ENCODE data around the gene SYMPK. TPM values are rescaled to one million over a fixed set of nuclear protein-coding genes. Genes with fewer than 3 reads are reported as not detected.
A peak's percentile ranks its signal among the peaks of the same experiment; 100 is the strongest.

SYMPK gene
- total RNA-seq, 1 experiment from 2014 or later, result 70.7 TPM

DNA sequence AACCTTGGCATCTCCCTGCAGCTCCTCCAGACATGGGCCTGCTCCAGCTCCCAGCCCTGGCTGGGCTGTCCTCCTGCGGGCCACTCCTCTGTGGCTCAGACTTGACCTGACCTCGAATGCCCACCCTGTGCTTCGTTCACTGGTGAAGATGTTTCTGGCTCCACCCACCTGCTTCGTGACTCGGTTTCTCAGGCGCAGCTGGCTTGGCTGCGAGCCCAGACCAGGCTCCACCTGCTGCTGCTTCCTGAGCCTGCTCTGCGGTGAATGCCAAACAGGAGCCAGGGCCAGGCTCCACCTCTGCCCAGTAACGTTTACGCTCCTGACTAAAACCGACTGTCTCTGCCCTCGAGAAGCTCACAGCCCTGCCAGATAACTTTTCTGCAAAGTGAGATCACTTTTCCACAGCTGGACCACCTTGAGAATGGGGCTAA, 38.9 kb downstream of the SYMPK start:
- H3K36me3 ChIP-seq, result peaks cover 63% of the 10 kb centered on the region
- no peak for DNase-seq

GRCh38 chr19:45823182-45823581, 39.8 kb downstream of the SYMPK start:
- peaks cover 59% of the 10 kb centered on the region for H3K36me3 ChIP-seq
- H3K4me3 ChIP-seq, result no peak overlapping the region
- no peak for DNase-seq
- H3K27me3 ChIP-seq, result no peaks in the 10 kb centered on the region
- H3K9me3 ChIP-seq, result no peaks in the 10 kb centered on the region

More for the DNA sequence above, 38.9 kb downstream of the SYMPK start:
- Histone ChIP-seq H3K4me3 (no peak overlapping the region), H3K9me3 (no peaks in the 10 kb centered on the region), H3K27me3 (no peaks in the 10 kb centered on the region)

DNA sequence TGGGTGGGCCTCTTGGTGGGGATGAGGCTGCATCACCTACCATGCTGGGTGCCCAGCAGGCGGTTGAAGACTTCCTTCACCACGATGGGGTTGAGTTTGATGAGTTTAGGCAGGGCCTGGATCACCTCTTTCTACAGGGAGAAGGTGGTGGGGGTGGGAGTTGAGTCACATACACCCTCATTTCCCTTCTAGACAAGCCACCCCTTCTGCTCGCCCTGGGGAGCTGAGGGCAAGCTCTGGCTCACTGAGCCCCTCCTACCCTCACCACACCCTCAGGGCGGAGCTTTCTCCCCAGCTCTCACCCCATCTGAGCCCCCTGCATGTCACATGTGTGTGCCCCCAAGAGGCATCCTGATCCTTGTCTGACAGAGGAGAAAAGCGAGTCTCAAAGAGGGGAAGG, 40.2 kb downstream of the SYMPK start:
- no peak for DNase-seq
- peaks cover 56% of the 10 kb centered on the region for H3K36me3 ChIP-seq
- no peaks in the 10 kb centered on the region for H3K9me3 ChIP-seq
- no peaks in the 10 kb centered on the region for H3K27me3 ChIP-seq
- H3K4me3 ChIP-seq, result no peak overlapping the region

- H3K27me3 ChIP-seq, result no peaks in the 10 kb centered on the region
- H3K36me3 ChIP-seq, result peaks cover 53% of the 10 kb centered on the region
- DNase-seq, result no peak
- H3K9me3 ChIP-seq, result no peaks in the 10 kb centered on the region
- H3K4me3 ChIP-seq, result no peak overlapping the region
Observed at GRCh38 chr19:45821570-45821969, 41.4 kb downstream of the SYMPK start.

DNA sequence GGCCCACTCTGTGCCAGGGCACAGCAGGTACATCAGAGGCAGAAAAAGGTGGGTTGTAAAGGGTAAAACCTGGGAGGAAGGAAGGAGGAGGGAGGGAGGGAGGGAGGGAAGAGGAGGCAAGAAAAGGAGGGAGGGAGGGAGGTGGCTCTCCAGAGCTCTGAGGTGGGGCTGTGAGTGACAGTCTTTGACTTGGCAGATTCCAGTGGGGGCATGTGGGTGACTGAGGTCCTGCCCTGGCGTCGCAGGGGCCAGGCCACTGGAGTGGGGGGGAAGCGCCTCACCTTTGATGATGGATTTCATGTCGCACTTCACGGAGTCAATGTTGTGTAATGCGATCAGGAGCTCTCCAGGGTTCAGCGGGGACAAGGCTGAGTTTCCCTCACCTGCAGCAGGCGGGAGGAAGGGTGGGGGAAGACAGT, 41.8 kb downstream of the SYMPK start:
- no peak for DNase-seq
- peaks cover 53% of the 10 kb centered on the region for H3K36me3 ChIP-seq
- H3K27me3 ChIP-seq, result no peaks in the 10 kb centered on the region
- no peak overlapping the region for H3K4me3 ChIP-seq
- no peaks in the 10 kb centered on the region for H3K9me3 ChIP-seq

DNA sequence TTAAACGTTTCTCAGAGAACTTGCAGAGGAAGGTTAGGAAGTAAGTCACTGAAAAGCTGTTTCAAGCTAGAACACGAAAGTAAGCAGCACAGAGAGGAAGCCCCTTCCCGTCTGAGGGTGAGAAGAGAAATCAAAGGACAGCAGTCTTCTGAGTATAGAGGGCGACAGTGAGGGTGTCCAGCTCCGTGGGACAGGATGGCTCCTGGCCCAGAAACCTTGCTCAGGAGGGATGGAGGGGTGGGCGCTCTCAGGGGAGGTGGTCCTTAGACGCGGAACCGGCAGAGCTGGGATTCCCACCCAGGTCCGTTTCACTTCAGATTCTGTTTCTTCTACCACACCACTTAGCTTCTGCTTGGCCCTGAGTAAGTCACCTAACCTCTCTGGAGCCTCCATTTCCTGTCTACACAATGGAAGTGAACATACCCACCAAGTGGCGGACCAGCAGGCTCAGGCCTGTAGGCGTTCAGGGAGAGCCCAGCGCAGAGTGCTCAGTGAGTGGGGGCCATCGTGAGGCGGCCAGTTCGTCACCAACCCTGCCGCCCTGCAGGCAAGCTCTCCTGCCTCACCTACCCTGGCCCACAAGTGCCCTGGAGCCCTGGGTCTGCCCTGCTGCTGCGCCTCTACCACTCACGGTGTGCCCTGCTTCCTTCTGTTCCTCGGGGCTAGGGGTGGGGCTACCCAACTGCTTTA, 42.4 kb downstream of the SYMPK start:
- Histone ChIP-seq H3K27me3 (no peaks in the 10 kb centered on the region), H3K36me3 (peaks cover 51% of the 10 kb centered on the region), H3K4me3 (no peak overlapping the region), H3K9me3 (no peaks in the 10 kb centered on the region)
- no peak for DNase-seq

DNA sequence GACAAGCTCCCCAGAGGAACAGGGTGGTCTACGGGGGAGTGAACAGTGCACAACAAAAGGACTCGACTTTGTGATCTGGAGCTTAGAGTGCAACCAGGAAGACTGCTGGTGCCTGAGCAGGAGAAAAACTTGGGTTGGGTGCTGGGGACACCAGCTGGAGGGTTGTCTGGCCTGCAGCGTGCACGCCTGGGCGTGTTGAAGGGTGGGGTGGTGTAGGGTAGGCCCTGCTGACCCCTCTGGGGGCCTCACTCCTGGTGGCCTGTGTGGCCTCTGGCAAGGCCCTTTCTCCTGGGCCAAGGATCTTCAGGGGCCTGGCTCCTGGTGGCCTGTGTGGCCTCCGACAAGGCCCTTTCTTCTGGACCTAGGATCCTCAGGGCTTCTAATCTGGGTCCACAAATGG, 43.2 kb downstream of the SYMPK start:
- H3K36me3 ChIP-seq, result peaks cover 44% of the 10 kb centered on the region

DNA sequence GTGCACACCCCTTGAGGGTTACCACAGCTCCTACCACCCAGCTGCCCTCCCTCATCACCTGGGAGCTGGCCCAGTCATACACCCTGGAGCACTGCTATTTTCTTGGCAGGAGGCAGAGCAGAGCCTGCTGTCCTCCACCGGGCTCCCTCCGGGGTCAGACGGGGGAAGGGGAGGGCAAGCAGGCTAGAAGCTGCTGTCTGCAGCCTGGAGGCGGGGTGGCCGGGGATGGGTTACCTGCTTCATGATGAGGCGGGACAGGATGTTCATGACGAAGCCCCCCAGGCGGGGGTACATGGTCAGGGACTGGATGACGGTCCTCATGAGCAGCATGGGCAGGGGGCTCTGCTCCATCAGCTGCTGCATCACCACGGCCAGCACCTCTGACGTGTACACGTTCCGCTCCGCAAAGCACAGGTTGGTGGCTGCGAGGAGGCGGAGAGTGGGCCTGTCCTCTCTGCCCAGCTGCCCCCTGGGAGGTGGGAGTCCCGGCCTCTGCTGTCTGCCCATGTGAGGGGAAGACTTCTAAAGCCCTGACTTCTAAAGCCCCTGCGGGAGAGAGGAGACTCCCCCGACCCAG, 45.1 kb downstream of the SYMPK start:
- no peak overlapping the region for H3K4me3 ChIP-seq
- no peaks in the 10 kb centered on the region for H3K27me3 ChIP-seq
- peaks cover 24% of the 10 kb centered on the region for H3K36me3 ChIP-seq
- H3K9me3 ChIP-seq, result no peaks in the 10 kb centered on the region
- DNase-seq, result peak; percentile 40

More for the DNA sequence above, 43.2 kb downstream of the SYMPK start:
- Histone ChIP-seq H3K9me3 (no peaks in the 10 kb centered on the region), H3K27me3 (no peaks in the 10 kb centered on the region), H3K4me3 (no peak overlapping the region)
- no peak for DNase-seq

- H3K4me3 ChIP-seq, result no peak overlapping the region
- DNase-seq, result peak; percentile 94
- H3K9me3 ChIP-seq, result no peaks in the 10 kb centered on the region
- H3K36me3 ChIP-seq, result peaks cover 21% of the 10 kb centered on the region
- H3K27me3 ChIP-seq, result no peaks in the 10 kb centered on the region
Observed at GRCh38 chr19:45817010-45817724, 45.8 kb downstream of the SYMPK start.

DNA sequence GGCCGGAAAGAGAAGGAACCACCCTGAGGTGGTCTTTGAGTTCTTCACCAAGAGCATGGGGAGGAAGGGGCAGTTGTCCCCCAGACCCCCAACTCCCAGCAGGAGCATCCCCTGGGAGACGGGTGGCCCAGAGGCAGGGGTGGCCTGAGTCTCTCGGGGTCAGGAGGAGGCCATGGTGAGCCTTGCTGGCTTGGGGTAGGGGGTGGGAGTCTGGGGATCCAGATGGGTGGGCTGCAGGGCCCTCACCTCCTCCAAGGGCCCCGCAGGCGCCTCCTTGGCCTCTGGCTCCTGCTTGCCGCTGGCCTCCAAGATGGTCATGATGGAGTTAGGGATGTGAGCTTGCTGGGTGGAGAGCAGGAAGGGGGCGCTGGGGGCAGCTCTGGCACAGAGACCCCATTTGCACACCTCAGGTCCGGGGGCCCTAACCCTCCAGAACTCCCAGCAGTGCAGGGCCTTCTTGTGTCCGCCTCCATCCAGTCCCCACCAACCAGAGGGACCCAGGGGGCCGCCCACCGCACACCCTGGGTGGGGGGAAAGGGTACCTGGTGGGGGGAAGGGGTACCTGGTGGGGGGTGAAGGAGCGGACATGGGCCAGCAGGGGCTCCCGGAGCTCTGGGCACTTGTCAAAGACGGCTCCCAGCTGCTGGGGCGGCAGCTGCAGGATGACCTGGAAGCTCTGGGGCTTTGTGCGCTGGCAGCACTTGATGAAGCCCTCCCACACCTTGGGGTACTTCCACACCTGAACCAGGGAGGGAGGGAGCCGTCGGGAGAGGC, 46.5 kb downstream of the SYMPK start:
- Histone ChIP-seq H3K4me3 (no peak overlapping the region), H3K27me3 (no peaks in the 10 kb centered on the region), H3K9me3 (no peaks in the 10 kb centered on the region), H3K36me3 (peaks cover 21% of the 10 kb centered on the region)
- no peak for DNase-seq

- Histone ChIP-seq H3K4me3 (no peak overlapping the region), H3K36me3 (peaks cover 21% of the 10 kb centered on the region), H3K27me3 (no peaks in the 10 kb centered on the region), H3K9me3 (no peaks in the 10 kb centered on the region)
- no peak for DNase-seq
Observed at GRCh38 chr19:45815481-45816216, 47.3 kb downstream of the SYMPK start.

DNA sequence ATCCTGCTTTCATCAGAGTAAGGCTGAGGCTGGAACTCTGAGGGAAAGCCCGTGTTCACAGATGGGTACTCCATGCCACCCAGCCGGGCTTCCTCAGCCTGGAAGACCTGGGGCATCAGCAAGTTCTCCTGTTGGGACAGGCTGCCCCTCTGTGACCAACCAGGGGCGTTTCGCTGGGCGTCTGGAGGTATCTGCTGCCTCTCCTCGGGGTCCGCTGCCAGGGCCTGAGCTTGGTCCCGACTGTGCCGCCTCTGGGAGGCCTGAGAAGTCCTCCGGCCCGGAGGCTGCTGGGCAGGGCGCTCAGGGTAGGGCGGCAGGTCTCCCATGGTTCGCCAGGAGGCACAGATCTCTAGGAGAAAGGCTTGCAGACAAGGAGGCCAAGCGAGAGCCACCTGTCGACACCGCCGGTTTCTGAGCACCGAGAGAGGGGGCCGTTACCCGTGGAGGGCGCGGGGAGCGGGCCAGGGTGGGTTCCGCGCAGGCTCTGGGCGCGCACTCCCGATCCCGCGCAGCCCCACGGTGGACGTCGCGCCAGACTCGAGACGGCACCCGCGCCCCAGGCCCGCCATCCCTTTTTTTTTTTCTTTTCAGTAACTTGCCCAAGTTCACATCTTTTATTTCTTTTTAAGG, 48.0 kb downstream of the SYMPK start, which contains the start of gene RSPH6A:
Gene RSPH6A (minus strand): TSS at position 458 of the 630 bp plus-strand sequence. CDS start 132 bp downstream, at position 326.
- Histone ChIP-seq H3K36me3 (peaks cover 21% of the 10 kb centered on the region), H3K9me3 (no peaks in the 10 kb centered on the region), H3K27me3 (no peaks in the 10 kb centered on the region), H3K4me3 (no peak within 1 kb of the TSS)
- no peak for DNase-seq

DNA sequence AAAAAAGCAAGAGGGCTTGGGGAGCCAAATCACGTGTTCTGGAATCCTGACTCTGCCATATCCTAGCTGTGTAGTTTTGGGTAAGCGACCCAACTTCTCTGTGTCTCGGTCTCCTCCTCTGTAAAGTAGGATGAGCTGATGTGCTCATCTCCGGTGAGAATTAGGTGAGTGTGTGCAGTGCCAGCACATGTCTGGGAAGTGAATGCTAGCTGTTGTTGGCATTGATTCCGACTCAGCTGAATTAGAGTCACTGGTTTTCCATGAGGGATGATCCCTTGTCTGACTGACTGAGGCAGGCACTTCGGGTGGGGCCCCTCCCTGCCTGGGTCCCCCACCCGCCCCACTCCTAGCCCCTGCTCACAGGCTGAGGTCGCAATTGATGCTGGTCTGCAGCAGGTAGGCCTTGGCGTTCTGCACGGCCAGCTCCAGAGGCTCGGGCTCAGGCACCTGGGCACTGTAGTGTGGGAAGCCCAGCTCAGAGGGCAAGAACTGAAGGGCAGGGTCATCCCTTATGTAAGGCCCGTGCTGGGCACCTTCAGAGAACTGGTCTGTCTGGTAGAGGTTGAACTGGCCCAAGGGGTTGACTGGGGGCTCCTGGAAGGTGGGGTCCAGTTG, 48.7 kb downstream of the SYMPK start:
- DNase-seq, result no peak
- Histone ChIP-seq H3K9me3 (no peaks in the 10 kb centered on the region), H3K36me3 (peaks cover 21% of the 10 kb centered on the region)

DNA sequence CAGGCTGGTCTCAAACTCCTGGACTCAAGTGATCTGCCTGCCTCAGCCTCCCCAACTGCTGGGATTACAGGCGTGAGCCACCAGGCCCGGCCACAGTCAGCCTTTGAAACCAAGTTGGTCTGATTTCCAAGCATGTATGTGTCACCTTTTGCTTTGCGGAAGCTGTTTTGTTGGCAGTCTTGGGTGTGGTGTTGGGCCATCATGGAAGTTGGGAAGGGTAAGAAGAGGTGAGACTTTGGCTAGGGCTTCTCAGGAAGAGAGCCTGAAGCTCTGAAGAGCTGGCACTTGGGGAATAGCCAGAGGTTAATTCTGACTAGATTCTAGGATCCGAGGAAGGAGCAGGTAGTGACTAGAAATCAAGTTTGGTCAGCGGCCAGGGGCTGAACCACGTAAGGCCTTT, 50.6 kb downstream of the SYMPK start:
- peaks cover 11% of the 10 kb centered on the region for H3K36me3 ChIP-seq
- DNase-seq, result no peak
- H3K4me3 ChIP-seq, result no peak overlapping the region
- no peaks in the 10 kb centered on the region for H3K27me3 ChIP-seq
- no peaks in the 10 kb centered on the region for H3K9me3 ChIP-seq

More for the DNA sequence above, 48.7 kb downstream of the SYMPK start:
- H3K27me3 ChIP-seq, result no peaks in the 10 kb centered on the region
- no peak overlapping the region for H3K4me3 ChIP-seq

DNA sequence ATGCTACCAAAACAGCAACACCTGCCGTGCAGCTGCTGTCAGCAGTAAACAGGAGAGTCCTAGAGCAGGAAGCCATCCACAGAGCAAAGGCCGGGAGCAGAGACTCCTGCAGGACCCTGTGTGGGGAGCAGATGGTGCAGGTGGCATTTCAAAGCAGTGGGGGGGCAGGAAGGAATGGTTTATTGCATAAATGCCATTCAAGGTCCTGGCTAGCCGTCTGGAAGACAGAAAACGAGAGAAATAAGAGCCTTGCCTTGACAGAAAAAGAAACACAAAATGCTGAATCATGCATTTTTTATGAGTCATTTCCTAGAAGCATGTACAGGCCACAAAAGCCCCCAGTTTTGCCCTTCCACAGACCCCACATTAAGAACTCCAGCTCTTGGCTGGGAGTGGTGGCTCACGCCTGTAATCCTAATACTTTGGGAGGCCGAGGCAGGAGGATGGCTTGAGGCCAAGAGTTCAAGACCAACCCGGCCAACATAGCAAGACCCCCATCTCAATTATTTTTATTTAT, 53.2 kb downstream of the SYMPK start:
- DNase-seq, result no peak
- no peaks in the 10 kb centered on the region for H3K27me3 ChIP-seq
- H3K9me3 ChIP-seq, result no peaks in the 10 kb centered on the region
- H3K4me3 ChIP-seq, result no peak overlapping the region
- no peaks in the 10 kb centered on the region for H3K36me3 ChIP-seq
